Smooth muscle cell (in vitro differentiated cells): ENCODE data around the gene MRPL9. TPM values are rescaled to one million over a fixed set of nuclear protein-coding genes. Genes with fewer than 3 reads are reported as not detected.

Experiments
- DNase-seq: peaks from one replicate; lab custom pipeline; 2025; ENCODE audit not compliant: unreplicated experiment; lab: John Stamatoyannopoulos, UW
- H2AFZ ChIP-seq: fragments of 200-600 bp; sonication (generic); 2 replicates; pipeline ENCODE4 v1.6.0; 2016; ENCODE audit warnings: antibody characterized with exemption, low read depth, mild to moderate bottlenecking
- H3F3A ChIP-seq: fragments of 200-600 bp; sonication (generic); 2 replicates; pipeline ENCODE4 v1.6.0; 2017; ENCODE audit warnings: antibody characterized with exemption, low read depth
- H3K27ac ChIP-seq: fragments of 200-600 bp; sonication (generic); 2 replicates; pipeline ENCODE4 v1.5.1; 2016; ENCODE audit warnings: low read depth, mild to moderate bottlenecking
- H3K27me3 ChIP-seq: fragments of 200-600 bp; sonication (generic); 2 replicates; pipeline ENCODE4 v1.6.1; 2016; ENCODE audit warnings: low read depth, mild to moderate bottlenecking
- H3K36me3 ChIP-seq: fragments of 200-600 bp; sonication (generic); 2 replicates; pipeline ENCODE4 v1.5.1; 2016; ENCODE audit warnings: low read depth
- H3K4me1 ChIP-seq: fragments of 200-600 bp; sonication (generic); 2 replicates; pipeline ENCODE4 v1.5.1; 2016; ENCODE audit warnings: low read depth
- H3K4me2 ChIP-seq: fragments of 200-600 bp; sonication (generic); 2 replicates; pipeline ENCODE4 v1.6.0; 2016; ENCODE audit warnings: mild to moderate bottlenecking
- H3K4me3 ChIP-seq: fragments of 200-600 bp; sonication (generic); 2 replicates; pipeline ENCODE4 v1.5.1; 2016; ENCODE audit warnings: mild to moderate bottlenecking
- H3K79me2 ChIP-seq: fragments of 200-600 bp; sonication (generic); 2 replicates; pipeline ENCODE4 v1.6.0; 2016; ENCODE audit warnings: low read depth, mild to moderate bottlenecking
- H3K9ac ChIP-seq: fragments of 200-600 bp; sonication (generic); 2 replicates; pipeline ENCODE4 v1.6.0; 2016; ENCODE audit warnings: low read depth
- H3K9me3 ChIP-seq: fragments of 200-600 bp; sonication (generic); replicated peaks from 2 replicates; pipeline ENCODE4 v1.5.1; 2016; ENCODE audit warnings: low read depth
- H4K20me1 ChIP-seq: fragments of 200-600 bp; sonication (generic); 2 replicates; pipeline ENCODE4 v1.6.0; 2016; ENCODE audit warnings: low read depth
- CTCF ChIP-seq: fragments of 200-600 bp; sonication (generic); IDR thresholded peaks from 2 replicates; pipeline ENCODE4 v1.5.1; 2017; ENCODE audit warnings: borderline replicate concordance, mild to moderate bottlenecking, antibody characterized with exemption; ENCODE audit not compliant: insufficient read depth, poor library complexity, severe bottlenecking
- WGBS: methylation state at CpG from one replicate; pipeline ENCODE4 v1.1.7; 2016; ENCODE audit warnings: low lambda C conversion rate; 5-methylcytosine and 5-hydroxymethylcytosine counted together
- polyA plus RNA-seq: library from polyadenylated mRNA; unstranded; fragments of >200 nt; fragmentation: Nextera tagmentation; extraction: Ambion mirVana; gene quantifications from 2 replicates; pipeline ENCODE4 v1.2.1, GENCODE V29; 2016
- total RNA-seq: library from RNA; depleted of rRNA; stranded (reverse); fragments of >200 nt; gene quantifications from 2 replicates; pipeline ENCODE4 v1.2.3, GENCODE V29; 2014

MRPL9 gene
- total and polyA plus RNA-seq, 2 experiments from 2014 or later, result 109 to 151 TPM

- WGBS, result 20% methylated on average over 27 of the region's 44 CpGs
- DNase-seq, result no peak
- no peaks in the 10 kb centered on the region for H3K79me2 ChIP-seq
- H3K27me3 ChIP-seq, result peaks cover 76% of the 10 kb centered on the region
- peak within 1 kb of the TSS; percentile 90 for H3K4me2 ChIP-seq
- H3K4me3 ChIP-seq, result peak within 1 kb of the TSS; percentile 51
- peaks cover 17% of the 10 kb centered on the region for H3K4me1 ChIP-seq
- no peaks in the 10 kb centered on the region for H4K20me1 ChIP-seq
- H3K9me3 ChIP-seq, result no peaks in the 10 kb centered on the region
- H3K36me3 ChIP-seq, result no peaks in the 10 kb centered on the region
- peak within 1 kb of the TSS; percentile 43 for H2AFZ ChIP-seq
- peaks cover 3% of the 10 kb centered on the region for H3F3A ChIP-seq
- no peak within 1 kb of the TSS for H3K9ac ChIP-seq
- H3K27ac ChIP-seq, result no peak within 1 kb of the TSS
- no peak for TF ChIP-seq CTCF
Measured at GRCh38 chr1:151720974-151721787, 42.1 kb downstream of the MRPL9 start, which contains the start of gene RIIAD1. RIIAD1 (plus strand) TSS chr1:151721522; CDS start chr1:151721537, 15 bp downstream.

- peak overlapping the region; percentile 90 for H3K4me2 ChIP-seq
- 39% methylated on average over 5 of the region's 5 CpGs for WGBS
- peaks cover 22% of the 10 kb centered on the region for H3K4me1 ChIP-seq
- H3K4me3 ChIP-seq, result peak overlapping the region; percentile 51
- H4K20me1 ChIP-seq, result no peaks in the 10 kb centered on the region
- peaks cover 83% of the 10 kb centered on the region for H3K27me3 ChIP-seq
- TF ChIP-seq CTCF, result no peak
- H2AFZ ChIP-seq, result no peak overlapping the region
- peaks cover 3% of the 10 kb centered on the region for H3F3A ChIP-seq
- no peaks in the 10 kb centered on the region for H3K9me3 ChIP-seq
- no peak for DNase-seq
- no peaks in the 10 kb centered on the region for H3K79me2 ChIP-seq
- no peak overlapping the region for H3K9ac ChIP-seq
- H3K27ac ChIP-seq, result no peak overlapping the region
- no peaks in the 10 kb centered on the region for H3K36me3 ChIP-seq
Measured at GRCh38 chr1:151720554-151720953, 42.7 kb downstream of the MRPL9 start.

GRCh38 chr1:151720125-151720524 lies 43.2 kb downstream of the MRPL9 start:
- WGBS, result 19% methylated on average over 1 of the region's 1 CpG
- Histone ChIP-seq H3K4me2 (peak overlapping the region; percentile 90), H4K20me1 (no peaks in the 10 kb centered on the region), H3K9me3 (no peaks in the 10 kb centered on the region), H3K4me3 (no peak overlapping the region), H3K27ac (no peak overlapping the region), H3K27me3 (peaks cover 87% of the 10 kb centered on the region), H3K9ac (no peak overlapping the region), H3K79me2 (no peaks in the 10 kb centered on the region), H3F3A (peaks cover 3% of the 10 kb centered on the region), H3K4me1 (peaks cover 24% of the 10 kb centered on the region), H2AFZ (no peak overlapping the region), H3K36me3 (no peaks in the 10 kb centered on the region)
- no peak for TF ChIP-seq CTCF
- no peak for DNase-seq
